ENCODE results near the gene PRKAG3.

The PRKAG3 gene

GRCh38 chr2:218873359-218874194 lies 42.0 kb upstream of the PRKAG3 start:
- H3K4me3 ChIP-seq (ENCODE audit: low read depth, low read length), result peak overlapping the region; percentile 26
- peaks cover 100% of the 10 kb centered on the region for H3K27me3 ChIP-seq (ENCODE audit: control insufficient read depth, insufficient read depth, low read length)
- H3K9ac ChIP-seq (ENCODE audit: low read depth, low read length), result no peak overlapping the region

GRCh38 chr2:218872645-218873358 lies 41.2 kb upstream of the PRKAG3 start:
- no peaks in the 10 kb centered on the region for H3K36me3 ChIP-seq (ENCODE audit: control insufficient read depth, insufficient read depth, low read length)
- H3K4me1 ChIP-seq (ENCODE audit: control insufficient read depth, insufficient read depth, low read length), result peaks cover 12% of the 10 kb centered on the region
- peaks cover 100% of the 10 kb centered on the region for H3K27me3 ChIP-seq (ENCODE audit: control insufficient read depth, insufficient read depth, low read length)
- peak overlapping the region; percentile 26 for H3K4me3 ChIP-seq (ENCODE audit: low read depth, low read length)
- H3K9ac ChIP-seq (ENCODE audit: low read depth, low read length), result no peak overlapping the region
- H3K9me3 ChIP-seq (ENCODE audit: control insufficient read depth, insufficient read depth, low read length), result no peaks in the 10 kb centered on the region

More at GRCh38 chr2:218873359-218874194, 42.0 kb upstream of the PRKAG3 start:
- peaks cover 15% of the 10 kb centered on the region for H3K4me1 ChIP-seq (ENCODE audit: control insufficient read depth, insufficient read depth, low read length)
- H3K36me3 ChIP-seq (ENCODE audit: control insufficient read depth, insufficient read depth, low read length), result no peaks in the 10 kb centered on the region
- no peaks in the 10 kb centered on the region for H3K9me3 ChIP-seq (ENCODE audit: control insufficient read depth, insufficient read depth, low read length)

- Histone ChIP-seq H3K4me1 (ENCODE audit: control insufficient read depth, insufficient read depth, low read length) (peaks cover 10% of the 10 kb centered on the region), H3K27me3 (ENCODE audit: control insufficient read depth, insufficient read depth, low read length) (peaks cover 100% of the 10 kb centered on the region), H3K4me3 (ENCODE audit: low read depth, low read length) (peak overlapping the region; percentile 26), H3K9ac (ENCODE audit: low read depth, low read length) (no peak overlapping the region), H3K9me3 (ENCODE audit: control insufficient read depth, insufficient read depth, low read length) (no peaks in the 10 kb centered on the region), H3K36me3 (ENCODE audit: control insufficient read depth, insufficient read depth, low read length) (no peaks in the 10 kb centered on the region)
Observed at GRCh38 chr2:218871345-218872302, 40.0 kb upstream of the PRKAG3 start.

GRCh38 chr2:218870984-218871344 lies 39.4 kb upstream of the PRKAG3 start:
- Histone ChIP-seq H3K9ac (ENCODE audit: low read depth, low read length) (no peak overlapping the region), H3K27me3 (ENCODE audit: control insufficient read depth, insufficient read depth, low read length) (peaks cover 99% of the 10 kb centered on the region)

GRCh38 chr2:218869064-218869463 lies 37.5 kb upstream of the PRKAG3 start:
- H3K27me3 ChIP-seq (ENCODE audit: control insufficient read depth, insufficient read depth, low read length), result peaks cover 96% of the 10 kb centered on the region
- H3K9ac ChIP-seq (ENCODE audit: low read depth, low read length), result no peak overlapping the region

More at GRCh38 chr2:218870984-218871344, 39.4 kb upstream of the PRKAG3 start:
- no peaks in the 10 kb centered on the region for H3K36me3 ChIP-seq (ENCODE audit: control insufficient read depth, insufficient read depth, low read length)
- no peaks in the 10 kb centered on the region for H3K9me3 ChIP-seq (ENCODE audit: control insufficient read depth, insufficient read depth, low read length)
- no peak overlapping the region for H3K4me3 ChIP-seq (ENCODE audit: low read depth, low read length)
- peaks cover 10% of the 10 kb centered on the region for H3K4me1 ChIP-seq (ENCODE audit: control insufficient read depth, insufficient read depth, low read length)

GRCh38 chr2:218867900-218868299 lies 36.3 kb upstream of the PRKAG3 start:
- H3K9me3 ChIP-seq (ENCODE audit: control insufficient read depth, insufficient read depth, low read length), result no peaks in the 10 kb centered on the region
- peaks cover 8% of the 10 kb centered on the region for H3K4me1 ChIP-seq (ENCODE audit: control insufficient read depth, insufficient read depth, low read length)
- peaks cover 96% of the 10 kb centered on the region for H3K27me3 ChIP-seq (ENCODE audit: control insufficient read depth, insufficient read depth, low read length)
- no peaks in the 10 kb centered on the region for H3K36me3 ChIP-seq (ENCODE audit: control insufficient read depth, insufficient read depth, low read length)
- H3K9ac ChIP-seq (ENCODE audit: low read depth, low read length), result no peak overlapping the region
- no peak overlapping the region for H3K4me3 ChIP-seq (ENCODE audit: low read depth, low read length)

More at GRCh38 chr2:218869064-218869463, 37.5 kb upstream of the PRKAG3 start:
- Histone ChIP-seq H3K4me1 (ENCODE audit: control insufficient read depth, insufficient read depth, low read length) (peaks cover 10% of the 10 kb centered on the region), H3K9me3 (ENCODE audit: control insufficient read depth, insufficient read depth, low read length) (no peaks in the 10 kb centered on the region), H3K4me3 (ENCODE audit: low read depth, low read length) (no peak overlapping the region), H3K36me3 (ENCODE audit: control insufficient read depth, insufficient read depth, low read length) (no peaks in the 10 kb centered on the region)

GRCh38 chr2:218865999-218866398 lies 34.4 kb upstream of the PRKAG3 start:
- Histone ChIP-seq H3K27me3 (ENCODE audit: control insufficient read depth, insufficient read depth, low read length) (peaks cover 96% of the 10 kb centered on the region), H3K9ac (ENCODE audit: low read depth, low read length) (no peak overlapping the region), H3K4me3 (ENCODE audit: low read depth, low read length) (no peak overlapping the region), H3K4me1 (ENCODE audit: control insufficient read depth, insufficient read depth, low read length) (no peaks in the 10 kb centered on the region), H3K9me3 (ENCODE audit: control insufficient read depth, insufficient read depth, low read length) (no peaks in the 10 kb centered on the region), H3K36me3 (ENCODE audit: control insufficient read depth, insufficient read depth, low read length) (no peaks in the 10 kb centered on the region)

- Histone ChIP-seq H3K4me1 (ENCODE audit: control insufficient read depth, insufficient read depth, low read length) (peaks cover under 1% of the 10 kb centered on the region), H3K9ac (ENCODE audit: low read depth, low read length) (no peak overlapping the region), H3K4me3 (ENCODE audit: low read depth, low read length) (no peak overlapping the region), H3K36me3 (ENCODE audit: control insufficient read depth, insufficient read depth, low read length) (no peaks in the 10 kb centered on the region), H3K27me3 (ENCODE audit: control insufficient read depth, insufficient read depth, low read length) (peaks cover 93% of the 10 kb centered on the region), H3K9me3 (ENCODE audit: control insufficient read depth, insufficient read depth, low read length) (no peaks in the 10 kb centered on the region)
Observed at GRCh38 chr2:218865396-218865795, 33.8 kb upstream of the PRKAG3 start.

GRCh38 chr2:218863021-218863520 lies 31.5 kb upstream of the PRKAG3 start:
- Histone ChIP-seq H3K4me1 (ENCODE audit: control insufficient read depth, insufficient read depth, low read length) (peaks cover 5% of the 10 kb centered on the region), H3K4me3 (ENCODE audit: low read depth, low read length) (no peak overlapping the region), H3K9me3 (ENCODE audit: control insufficient read depth, insufficient read depth, low read length) (no peaks in the 10 kb centered on the region), H3K9ac (ENCODE audit: low read depth, low read length) (no peak overlapping the region), H3K27me3 (ENCODE audit: control insufficient read depth, insufficient read depth, low read length) (peaks cover 90% of the 10 kb centered on the region), H3K36me3 (ENCODE audit: control insufficient read depth, insufficient read depth, low read length) (no peaks in the 10 kb centered on the region)

- H3K9ac ChIP-seq (ENCODE audit: low read depth, low read length), result no peak overlapping the region
- no peaks in the 10 kb centered on the region for H3K36me3 ChIP-seq (ENCODE audit: control insufficient read depth, insufficient read depth, low read length)
- peak overlapping the region; percentile 24 for H3K4me3 ChIP-seq (ENCODE audit: low read depth, low read length)
- peaks cover 90% of the 10 kb centered on the region for H3K27me3 ChIP-seq (ENCODE audit: control insufficient read depth, insufficient read depth, low read length)
- no peaks in the 10 kb centered on the region for H3K9me3 ChIP-seq (ENCODE audit: control insufficient read depth, insufficient read depth, low read length)
- peaks cover 7% of the 10 kb centered on the region for H3K4me1 ChIP-seq (ENCODE audit: control insufficient read depth, insufficient read depth, low read length)
Observed at GRCh38 chr2:218861645-218862318, 30.2 kb upstream of the PRKAG3 start.
